ENCODE data around the gene LHX2. TPM values are rescaled to one million over a fixed set of nuclear protein-coding genes. Genes with fewer than 3 reads are reported as not detected.

The LHX2 gene
- polyA plus RNA-seq, 3 donors, result 0.12 TPM; not detected in 2

DNA sequence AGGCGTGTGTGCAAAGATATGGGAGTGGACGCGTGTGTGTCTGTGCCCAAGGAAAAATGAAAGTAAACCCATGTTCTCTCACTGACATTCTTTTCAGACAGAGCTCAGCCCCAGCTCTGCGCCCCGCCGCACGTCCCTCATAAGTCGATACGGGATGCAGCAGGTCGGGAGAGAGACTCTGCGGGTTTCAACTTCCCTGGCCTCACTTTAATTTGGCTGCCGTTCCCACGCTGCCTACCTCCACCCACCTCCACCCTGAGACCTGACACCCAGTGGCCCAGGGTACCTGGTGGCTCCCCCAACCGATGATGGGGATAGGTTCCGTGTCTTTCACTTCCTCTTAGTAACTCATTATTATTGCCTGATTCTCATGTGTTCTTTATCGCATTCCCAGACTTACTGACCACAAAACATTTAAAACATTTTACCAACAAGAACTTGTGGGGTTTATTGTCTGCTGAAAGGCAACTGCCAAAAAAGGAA is 19.4 kb downstream of the LHX2 start:
- H3K9ac ChIP-seq (ENCODE audit: insufficient read depth, low read length, poor library complexity, severe bottlenecking), result no peak overlapping the region
- no peak for TF ChIP-seq CTCF (IDR thresholded peaks at IDR 0.05)
- H3K4me3 ChIP-seq (replicated peaks in 1 of 3; ENCODE audit: low read depth in 2 of 3, low read length in 3 of 3), result no peak overlapping the region
- no peak for DNase-seq
- 68% methylated on average over 6 of the region's 16 CpGs for WGBS (ENCODE audit: insufficient coverage)
- no peak overlapping the region for H2AFZ ChIP-seq (ENCODE audit: insufficient read depth, low read depth, low read length, poor library complexity, severe bottlenecking)
- no peaks in the 10 kb centered on the region for H3K36me3 ChIP-seq (replicated peaks in 1 of 2; ENCODE audit: control insufficient read depth in 1 of 2, insufficient read depth in 2 of 2, low read length in 2 of 2)
- H3K9me3 ChIP-seq (replicated peaks in 1 of 2; ENCODE audit: control insufficient read depth in 1 of 2, insufficient read depth in 1 of 2, low read length in 2 of 2), result peaks cover 0 to 4% of the 10 kb centered on the region in 2 donors
- Mint-ChIP-seq H3K36me3 (no peaks in the 10 kb centered on the region), H3K4me3 (peak overlapping the region in 1 of 2 donors; percentile 73), H3K4me1 (peaks cover 5% of the 10 kb centered on the region), H3K27ac (no peak overlapping the region), H3K27me3 (ENCODE audit: low read depth in 3 of 3) (peaks cover 68 to 93% (median 81%) of the 10 kb centered on the region in 3 donors), H3K9me3 (peaks cover 0 to 12% (median 0%) of the 10 kb centered on the region in 7 donors)
- no peaks in the 10 kb centered on the region for H4K20me1 ChIP-seq (ENCODE audit: insufficient read depth, low read length)
- H3K79me2 ChIP-seq (ENCODE audit: insufficient read depth, low read length), result no peaks in the 10 kb centered on the region
- peaks cover 35 to 83% of the 10 kb centered on the region in 2 donors for H3K27me3 ChIP-seq (ENCODE audit: control insufficient read depth in 2 of 2, insufficient read depth in 2 of 2, low read length in 2 of 2)
- H3K4me1 ChIP-seq (ENCODE audit: control insufficient read depth in 1 of 2, insufficient read depth in 2 of 2, low read length in 2 of 2), result no peaks in the 10 kb centered on the region
- intact Hi-C loops (cut with micrococcal nuclease), result no loop called here
- H3K4me2 ChIP-seq (replicated peaks; ENCODE audit: extremely low read depth, low read length, poor library complexity, severe bottlenecking), result no peak overlapping the region
- no peak overlapping the region for H3K27ac ChIP-seq (ENCODE audit: low read depth in 1 of 2, low read length in 2 of 2)

GRCh38 chr9:124032247-124032646 is 20.7 kb downstream of the LHX2 start:
- Histone ChIP-seq H3K36me3 (replicated peaks in 1 of 2; ENCODE audit: control insufficient read depth in 1 of 2, insufficient read depth in 2 of 2, low read length in 2 of 2) (no peaks in the 10 kb centered on the region), H3K27me3 (ENCODE audit: control insufficient read depth in 2 of 2, insufficient read depth in 2 of 2, low read length in 2 of 2) (peaks cover 30 to 76% of the 10 kb centered on the region in 2 donors), H4K20me1 (ENCODE audit: insufficient read depth, low read length) (no peaks in the 10 kb centered on the region), H3K4me3 (replicated peaks in 1 of 3; ENCODE audit: low read depth in 2 of 3, low read length in 3 of 3) (no peak overlapping the region), H3K9ac (ENCODE audit: insufficient read depth, low read length, poor library complexity, severe bottlenecking) (no peak overlapping the region), H3K27ac (ENCODE audit: low read depth in 1 of 2, low read length in 2 of 2) (no peak overlapping the region), H3K4me2 (replicated peaks; ENCODE audit: extremely low read depth, low read length, poor library complexity, severe bottlenecking) (no peak overlapping the region), H2AFZ (ENCODE audit: insufficient read depth, low read depth, low read length, poor library complexity, severe bottlenecking) (no peak overlapping the region), H3K79me2 (ENCODE audit: insufficient read depth, low read length) (no peaks in the 10 kb centered on the region), H3K9me3 (replicated peaks in 1 of 2; ENCODE audit: control insufficient read depth in 1 of 2, insufficient read depth in 1 of 2, low read length in 2 of 2) (peaks cover 0 to 4% of the 10 kb centered on the region in 2 donors), H3K4me1 (ENCODE audit: control insufficient read depth in 1 of 2, insufficient read depth in 2 of 2, low read length in 2 of 2) (no peaks in the 10 kb centered on the region)
- Mint-ChIP-seq H3K27ac (no peak overlapping the region), H3K27me3 (ENCODE audit: low read depth in 3 of 3) (peaks cover 67 to 95% (median 75%) of the 10 kb centered on the region in 3 donors), H3K36me3 (no peaks in the 10 kb centered on the region), H3K4me1 (peaks cover 5% of the 10 kb centered on the region), H3K9me3 (peaks cover 0 to 9% (median 0%) of the 10 kb centered on the region in 7 donors), H3K4me3 (peak overlapping the region in 1 of 2 donors; percentile 66)
- TF ChIP-seq CTCF (IDR thresholded peaks at IDR 0.05), result no peak
- intact Hi-C loops (cut with micrococcal nuclease), result no loop called here
- WGBS (ENCODE audit: insufficient coverage), result 6% methylated on average over 24 of the region's 24 CpGs
- no peak for DNase-seq

All from CD14-positive monocyte (primary cell).